Peyer's patch (tissue), 4 donors: ENCODE measurements around the gene TMEM243. TPM values are rescaled to one million over a fixed set of nuclear protein-coding genes. Genes with fewer than 3 reads are reported as not detected.
"Not testable (repeated sequence)": the region's sequence is repeated elsewhere in the genome, so short reads cannot be mapped to it uniquely, and the experiment has no call there.

ENCODE experiments used
- DNase-seq, 3 donors: peaks; one replicate each; pipeline ENCODE4 v3.0.0-alpha.2; 2017 to 2019
- H3K27ac ChIP-seq, 4 donors: fragments of 200-600 bp; sonication (generic); one replicate each; pipeline ENCODE4 v1.5.1; 2016 to 2019
- H3K27me3 ChIP-seq, 2 donors: fragments of 200-600 bp; sonication (generic); one replicate each; pipeline ENCODE4 v1.5.1; 2019
- H3K36me3 ChIP-seq, 3 donors: fragments of 200-600 bp; sonication (generic); one replicate each; pipeline ENCODE4 v1.5.1; 2016 to 2019
- H3K4me1 ChIP-seq, 4 donors: fragments of 200-600 bp; sonication (generic); one replicate each; pipeline ENCODE4 v1.5.1; 2016 to 2019
- H3K4me3 ChIP-seq, 4 donors: fragments of 200-600 bp; sonication (generic); 1 replicate in 3 of 4; 2 replicates in 1 of 4; pipeline ENCODE4 v1.5.1; 2016 to 2019; ENCODE audit warnings: mild to moderate bottlenecking in 1 of 4
- H3K9me3 ChIP-seq, 4 donors: fragments of 200-600 bp; sonication (generic); one replicate each; pipeline ENCODE4 v1.5.1; 2016 to 2019; ENCODE audit warnings: mild to moderate bottlenecking in 1 of 4
- POLR2A ChIP-seq, 2 donors: fragments of 450-650 bp; IDR thresholded peaks; one replicate each; pipeline ENCODE4 v1.5.1; 2017; ENCODE audit warnings: antibody characterized with exemption in 2 of 2, mild to moderate bottlenecking in 2 of 2, moderate library complexity in 2 of 2
- total RNA-seq, 4 donors: library from RNA; depleted of rRNA; stranded (reverse); fragments of >200 nt; gene quantifications; one replicate each; pipeline ENCODE4 v1.1.0, GENCODE V29; 2016
- TF ChIP-seq, protein P1 (sequence below), 6 experiments: fragments of 450-650 bp in 4 of 6; fragments of 200-600 bp in 2 of 6; sonication (generic) in 1 of 6; IDR thresholded peaks; one replicate each; pipeline ENCODE4 v1.5.1; 2017 to 2019; ENCODE audit warnings: antibody characterized with exemption in 6 of 6, mild to moderate bottlenecking in 3 of 6, moderate library complexity in 1 of 6

The TMEM243 gene
- total RNA-seq, result 10 to 100 TPM; 29.0 to 88.3 (median 43.6) TPM

DNA sequence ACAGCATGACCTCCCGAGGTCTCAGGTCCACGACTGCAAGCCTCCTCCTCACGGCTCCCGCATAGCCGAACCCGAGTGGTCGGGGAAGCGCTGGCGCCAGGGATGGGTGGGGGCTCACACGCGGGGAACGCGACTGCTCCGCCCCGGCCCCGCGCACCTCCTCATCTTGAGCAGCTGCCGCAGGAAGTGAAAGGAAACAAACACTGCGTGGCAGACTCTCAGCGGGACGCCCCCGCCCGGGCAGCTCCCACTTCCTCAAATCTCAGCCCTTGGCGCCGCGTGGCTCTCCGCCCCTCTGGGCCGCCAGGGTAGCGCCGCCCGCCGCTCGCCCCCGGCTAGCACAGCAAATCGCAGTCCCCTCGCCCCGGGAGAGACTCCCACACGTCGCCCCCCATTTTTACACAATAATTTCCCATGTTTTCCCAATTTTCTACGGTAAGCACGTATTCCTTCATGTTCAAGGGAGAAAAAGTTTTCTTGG is at the start of gene TMEM243:
TMEM243 (minus strand) TSS at position 188 of the 481 bp plus-strand sequence. CDS start 229 bp downstream, outside the sequence.
- no peaks in the 10 kb centered on the region for H3K27me3 ChIP-seq
- no peaks in the 10 kb centered on the region for H3K36me3 ChIP-seq
- peak in 1 of 2 donors; percentile 67 for TF ChIP-seq POLR2A (IDR thresholded peaks at IDR 0.05)
- TF ChIP-seq, protein P1, sequence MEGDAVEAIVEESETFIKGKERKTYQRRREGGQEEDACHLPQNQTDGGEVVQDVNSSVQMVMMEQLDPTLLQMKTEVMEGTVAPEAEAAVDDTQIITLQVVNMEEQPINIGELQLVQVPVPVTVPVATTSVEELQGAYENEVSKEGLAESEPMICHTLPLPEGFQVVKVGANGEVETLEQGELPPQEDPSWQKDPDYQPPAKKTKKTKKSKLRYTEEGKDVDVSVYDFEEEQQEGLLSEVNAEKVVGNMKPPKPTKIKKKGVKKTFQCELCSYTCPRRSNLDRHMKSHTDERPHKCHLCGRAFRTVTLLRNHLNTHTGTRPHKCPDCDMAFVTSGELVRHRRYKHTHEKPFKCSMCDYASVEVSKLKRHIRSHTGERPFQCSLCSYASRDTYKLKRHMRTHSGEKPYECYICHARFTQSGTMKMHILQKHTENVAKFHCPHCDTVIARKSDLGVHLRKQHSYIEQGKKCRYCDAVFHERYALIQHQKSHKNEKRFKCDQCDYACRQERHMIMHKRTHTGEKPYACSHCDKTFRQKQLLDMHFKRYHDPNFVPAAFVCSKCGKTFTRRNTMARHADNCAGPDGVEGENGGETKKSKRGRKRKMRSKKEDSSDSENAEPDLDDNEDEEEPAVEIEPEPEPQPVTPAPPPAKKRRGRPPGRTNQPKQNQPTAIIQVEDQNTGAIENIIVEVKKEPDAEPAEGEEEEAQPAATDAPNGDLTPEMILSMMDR (IDR thresholded peaks at IDR 0.05), result peak in 4 of 6 experiments; percentile 1 to 17 (median 8)
- peak; percentile 80 to 95 (median 90) for DNase-seq
- peak within 1 kb of the TSS; percentile 75 to 98 (median 82) for H3K4me3 ChIP-seq
- peak within 1 kb of the TSS; percentile 73 to 96 (median 85) for H3K27ac ChIP-seq
- H3K4me1 ChIP-seq, result peaks cover 0 to 31% (median 3%) of the 10 kb centered on the region in 4 donors
- no peaks in the 10 kb centered on the region for H3K9me3 ChIP-seq

- DNase-seq, result no peak
- Histone ChIP-seq H3K36me3 (no peaks in the 10 kb centered on the region), H3K4me3 (no peak overlapping the region), H3K4me1 (no peaks in the 10 kb centered on the region), H3K27ac (no peak overlapping the region), H3K27me3 (no peaks in the 10 kb centered on the region), H3K9me3 (no peaks in the 10 kb centered on the region)
- no peak for TF ChIP-seq POLR2A (IDR thresholded peaks at IDR 0.05)
- TF ChIP-seq, protein P1 (IDR thresholded peaks at IDR 0.05), result no peak
Measured at GRCh38 chr7:87267239-87267900, 47.8 kb upstream of the TMEM243 start.

- Histone ChIP-seq H3K27me3 (no peaks in the 10 kb centered on the region), H3K27ac (no peak overlapping the region), H3K4me1 (no peaks in the 10 kb centered on the region), H3K36me3 (no peaks in the 10 kb centered on the region), H3K9me3 (no peaks in the 10 kb centered on the region), H3K4me3 (no peak overlapping the region)
- TF ChIP-seq POLR2A (IDR thresholded peaks at IDR 0.05), result no peak
- TF ChIP-seq, protein P1 (IDR thresholded peaks at IDR 0.05), result no peak
- DNase-seq, result no peak
Measured at GRCh38 chr7:87263537-87263936, 44.0 kb upstream of the TMEM243 start.

- H3K9me3 ChIP-seq, result no peaks in the 10 kb centered on the region
- no peak for TF ChIP-seq POLR2A (IDR thresholded peaks at IDR 0.05)
- TF ChIP-seq, protein P1 (IDR thresholded peaks at IDR 0.05), result no peak
- H3K27me3 ChIP-seq, result no peaks in the 10 kb centered on the region
- no peak for DNase-seq
- no peaks in the 10 kb centered on the region for H3K4me1 ChIP-seq
- no peak overlapping the region for H3K4me3 ChIP-seq
- no peak overlapping the region for H3K27ac ChIP-seq
- H3K36me3 ChIP-seq, result no peaks in the 10 kb centered on the region
Measured at GRCh38 chr7:87253589-87254087, 34.1 kb upstream of the TMEM243 start.

- not testable (repeated sequence) for H3K27me3 ChIP-seq, H3K4me1 ChIP-seq, H3K4me3 ChIP-seq, DNase-seq, H3K36me3 ChIP-seq, H3K27ac ChIP-seq, H3K9me3 ChIP-seq
Measured at GRCh38 chr7:87245671-87246070, 26.1 kb upstream of the TMEM243 start.

DNA sequence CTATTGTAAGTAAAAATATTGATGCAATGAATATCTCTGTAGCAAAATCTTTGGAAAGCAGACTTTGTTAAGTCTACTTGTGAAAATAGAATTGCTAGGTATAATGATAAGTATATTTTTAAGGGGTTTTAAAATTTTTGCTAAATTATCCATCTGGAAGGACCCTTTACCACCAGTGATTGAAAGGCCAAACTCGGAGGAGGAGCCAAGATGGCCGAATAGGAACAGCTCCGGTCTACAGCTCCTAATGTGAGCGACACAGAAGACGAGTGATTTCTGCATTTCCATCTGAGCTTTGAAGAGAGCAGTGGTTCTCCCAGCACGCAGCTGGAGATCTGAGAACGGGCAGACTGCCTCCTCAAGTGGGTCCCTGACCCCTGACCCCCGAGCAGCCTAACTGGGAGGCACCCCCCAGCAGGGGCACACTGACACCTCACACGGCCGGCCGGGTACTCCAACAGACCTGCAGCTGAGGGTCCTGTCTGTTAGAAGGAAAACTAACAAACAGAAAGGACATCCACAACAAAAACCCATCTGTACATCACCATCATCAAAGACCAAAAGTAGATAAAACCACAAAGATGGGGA is 19.0 kb upstream of the TMEM243 start:
- not testable (repeated sequence) for H3K9me3 ChIP-seq, H3K27ac ChIP-seq, H3K27me3 ChIP-seq, H3K4me1 ChIP-seq, DNase-seq, H3K36me3 ChIP-seq, H3K4me3 ChIP-seq
